ENCODE results near the gene ABL2. TPM values are rescaled to one million over a fixed set of nuclear protein-coding genes. Genes with fewer than 3 reads are reported as not detected.

ABL2 gene
- polyA plus RNA-seq, 1 donor, result 7.7 TPM

Other genes with a start within 250 kb of the ABL2 start
- gene FAM20B, start 203.8 kb downstream of the ABL2 start, polyA plus RNA-seq (ENCODE audit: insufficient read length), result 23.5 TPM
- 15.8 TPM for gene TOR3A, start 147.6 kb downstream of the ABL2 start, polyA plus RNA-seq (ENCODE audit: insufficient read length)
- 8.6 TPM for gene SOAT1, start 64.1 kb upstream of the ABL2 start, polyA plus RNA-seq (ENCODE audit: insufficient read length)
- gene AXDND1, start 136.3 kb upstream of the ABL2 start, polyA plus RNA-seq (ENCODE audit: insufficient read length), result not detected

Measured in forelimb muscle (tissue), 1 donor.